BE2C (cell line): ENCODE results near the gene MAST3.

Experiments
- DNase-seq: peaks from one replicate; pipeline ENCODE4 v3.0.0-alpha.2; 2020
- H3K27me3 ChIP-seq: fragments of 250-450 bp; sonication (Bioruptor Pico); 2 replicates; pipeline ENCODE4 v1.5.1; 2020; ENCODE audit warnings: mild to moderate bottlenecking
- H3K36me3 ChIP-seq: fragments of 250-450 bp; sonication (Bioruptor Pico); 2 replicates; pipeline ENCODE4 v1.5.1; 2020; ENCODE audit warnings: mild to moderate bottlenecking
- H3K4me1 ChIP-seq: fragments of 250-450 bp; sonication (Bioruptor Pico); 2 replicates; pipeline ENCODE4 v1.5.1; 2020
- H3K4me3 ChIP-seq: 2 replicates; pipeline ENCODE4 v1.5.1; 2011; ENCODE audit warnings: low read depth, low read length
- H3K9me3 ChIP-seq: fragments of 250-450 bp; sonication (Bioruptor Pico); 2 replicates; pipeline ENCODE4 v1.5.1; 2020
- TF ChIP-seq, protein P1 (sequence below): IDR thresholded peaks from 2 replicates; pipeline ENCODE4 v1.5.1; 2012; ENCODE audit warnings: mild to moderate bottlenecking, low read depth, low read length

Gene MAST3

DNA sequence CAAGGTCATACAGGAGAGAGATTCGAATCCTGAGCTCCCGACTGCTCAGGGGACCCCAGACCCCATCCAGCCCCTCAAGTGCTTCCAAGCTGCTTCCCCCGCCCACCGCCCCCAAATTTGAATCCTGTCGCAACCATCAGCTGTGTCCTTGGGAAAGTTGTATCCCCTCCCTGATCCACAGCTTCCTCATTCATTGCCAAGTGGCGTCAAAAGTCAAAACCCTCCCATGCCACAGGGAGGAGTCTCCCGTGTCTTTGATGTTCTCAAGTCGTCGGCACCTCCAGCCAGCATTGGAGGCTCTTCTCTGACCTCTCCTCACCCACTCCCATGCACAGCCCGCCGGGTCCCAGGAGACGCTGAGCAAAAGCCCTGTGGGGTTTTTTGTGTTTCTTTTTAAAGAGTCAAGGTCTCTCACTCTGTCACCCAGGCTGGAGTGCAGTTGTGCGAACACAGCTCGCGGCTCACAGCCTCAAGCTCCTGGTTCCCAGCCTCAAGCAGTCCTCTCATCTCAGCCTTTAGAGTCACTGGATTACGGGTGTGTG is 73.2 kb downstream of the MAST3 start:
- Histone ChIP-seq H3K27me3 (peaks cover 15% of the 10 kb centered on the region), H3K9me3 (no peaks in the 10 kb centered on the region), H3K36me3 (peaks cover 21% of the 10 kb centered on the region), H3K4me1 (peaks cover 4% of the 10 kb centered on the region), H3K4me3 (no peak overlapping the region)
- no peak for DNase-seq
- TF ChIP-seq, protein P1, sequence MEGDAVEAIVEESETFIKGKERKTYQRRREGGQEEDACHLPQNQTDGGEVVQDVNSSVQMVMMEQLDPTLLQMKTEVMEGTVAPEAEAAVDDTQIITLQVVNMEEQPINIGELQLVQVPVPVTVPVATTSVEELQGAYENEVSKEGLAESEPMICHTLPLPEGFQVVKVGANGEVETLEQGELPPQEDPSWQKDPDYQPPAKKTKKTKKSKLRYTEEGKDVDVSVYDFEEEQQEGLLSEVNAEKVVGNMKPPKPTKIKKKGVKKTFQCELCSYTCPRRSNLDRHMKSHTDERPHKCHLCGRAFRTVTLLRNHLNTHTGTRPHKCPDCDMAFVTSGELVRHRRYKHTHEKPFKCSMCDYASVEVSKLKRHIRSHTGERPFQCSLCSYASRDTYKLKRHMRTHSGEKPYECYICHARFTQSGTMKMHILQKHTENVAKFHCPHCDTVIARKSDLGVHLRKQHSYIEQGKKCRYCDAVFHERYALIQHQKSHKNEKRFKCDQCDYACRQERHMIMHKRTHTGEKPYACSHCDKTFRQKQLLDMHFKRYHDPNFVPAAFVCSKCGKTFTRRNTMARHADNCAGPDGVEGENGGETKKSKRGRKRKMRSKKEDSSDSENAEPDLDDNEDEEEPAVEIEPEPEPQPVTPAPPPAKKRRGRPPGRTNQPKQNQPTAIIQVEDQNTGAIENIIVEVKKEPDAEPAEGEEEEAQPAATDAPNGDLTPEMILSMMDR, result no peak

DNA sequence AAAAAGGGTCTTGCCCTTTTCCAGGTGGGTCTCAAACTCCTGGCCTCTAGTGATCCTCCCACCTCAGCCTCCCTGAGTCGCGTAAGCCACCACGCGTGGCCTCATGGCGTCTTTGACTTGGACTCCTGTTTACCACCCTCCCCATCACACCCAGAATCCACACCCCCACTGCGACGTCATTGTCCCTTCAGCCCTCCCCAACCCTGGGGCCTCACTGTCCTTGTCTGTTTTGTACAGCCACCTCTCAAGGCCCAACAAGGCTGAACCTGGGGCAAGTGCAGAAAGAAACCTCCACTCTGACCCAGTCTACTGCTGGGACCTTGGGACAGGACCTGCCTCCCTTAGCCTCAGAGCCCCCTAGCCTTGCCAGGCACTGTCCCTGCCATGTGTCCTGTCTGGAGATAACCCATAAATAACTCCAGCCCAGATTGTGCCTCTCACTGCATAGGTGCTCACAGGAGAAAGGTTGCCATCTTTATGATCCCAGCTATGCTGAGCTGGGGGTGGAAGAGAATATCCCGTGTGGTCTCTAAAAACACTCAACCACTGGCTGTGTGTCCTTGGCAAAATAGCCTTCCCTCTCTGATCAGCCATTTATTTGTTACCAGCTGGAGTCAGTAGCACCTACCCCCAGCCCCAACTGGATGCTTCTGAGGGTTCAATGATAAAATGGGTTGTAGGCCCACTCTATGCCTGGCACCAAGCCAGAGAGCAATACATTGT is 74.2 kb downstream of the MAST3 start:
- peaks cover 4% of the 10 kb centered on the region for H3K4me1 ChIP-seq
- peaks cover 15% of the 10 kb centered on the region for H3K27me3 ChIP-seq
- H3K9me3 ChIP-seq, result no peaks in the 10 kb centered on the region
- DNase-seq, result no peak
- no peak overlapping the region for H3K4me3 ChIP-seq
- peaks cover 19% of the 10 kb centered on the region for H3K36me3 ChIP-seq
- TF ChIP-seq, protein P1, result no peak

DNA sequence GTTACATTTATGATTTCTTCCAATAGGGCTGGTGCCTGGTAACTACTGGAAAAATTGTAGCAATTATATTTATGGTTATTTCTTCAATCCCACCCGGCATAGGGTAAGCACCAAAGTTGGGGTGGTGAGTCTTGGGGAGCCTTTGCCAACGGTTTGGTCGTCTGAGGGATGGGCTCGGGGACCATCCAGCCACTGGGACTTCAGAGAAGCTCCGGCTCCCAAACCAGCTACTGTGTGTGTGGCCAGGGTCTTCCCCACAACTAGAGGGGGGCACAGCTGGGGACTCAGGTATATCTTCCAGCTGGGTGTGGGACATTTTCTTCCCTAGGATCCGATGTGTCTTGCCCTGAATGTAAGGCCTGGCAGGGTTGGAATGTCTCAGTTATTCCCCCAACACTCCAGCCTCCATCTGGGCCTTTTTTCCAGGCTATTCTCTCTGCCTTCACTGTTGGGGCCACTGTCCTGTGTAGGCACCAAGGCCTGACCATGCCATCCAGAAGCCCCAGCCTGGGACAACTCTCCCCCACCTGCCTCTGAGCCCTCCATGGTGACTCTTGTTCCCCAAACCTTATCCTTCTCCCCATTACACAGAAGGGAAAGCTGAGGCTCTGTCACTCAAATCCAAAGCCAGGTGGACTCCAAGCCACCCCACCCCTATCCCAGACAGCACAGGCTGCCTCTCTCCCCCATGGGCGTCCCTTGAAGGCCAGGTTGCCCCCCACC is 74.9 kb downstream of the MAST3 start:
- H3K9me3 ChIP-seq, result no peaks in the 10 kb centered on the region
- peaks cover 4% of the 10 kb centered on the region for H3K4me1 ChIP-seq
- peaks cover 15% of the 10 kb centered on the region for H3K27me3 ChIP-seq
- TF ChIP-seq, protein P1, result no peak
- peaks cover 15% of the 10 kb centered on the region for H3K36me3 ChIP-seq
- no peak for DNase-seq
- no peak overlapping the region for H3K4me3 ChIP-seq

DNA sequence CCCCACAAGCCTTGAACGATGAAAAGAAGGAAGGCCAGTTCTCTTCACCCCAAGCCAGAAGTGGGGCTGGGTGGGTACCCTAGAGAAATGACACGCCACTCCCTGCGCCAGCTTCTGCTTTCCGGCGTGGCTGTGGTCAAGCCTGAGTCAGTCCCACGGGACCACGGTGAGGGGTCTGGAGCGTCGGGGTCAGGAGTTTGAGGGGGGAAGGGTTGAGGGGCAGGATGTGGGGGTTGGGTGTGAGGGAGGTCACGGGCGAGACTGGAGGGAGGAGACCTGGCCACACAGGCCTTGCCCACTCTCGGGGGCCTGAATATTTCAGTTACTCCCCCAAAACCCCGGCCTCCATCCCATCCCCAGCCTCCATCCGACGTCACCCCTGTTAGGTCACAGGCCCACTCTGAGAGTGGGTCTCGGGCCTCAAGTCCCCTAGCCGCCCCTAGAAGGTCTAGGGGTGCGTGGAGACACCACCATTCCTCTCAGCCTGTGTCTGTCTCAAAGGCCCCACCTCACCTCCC is 75.5 kb downstream of the MAST3 start:
- no peak for DNase-seq

DNA sequence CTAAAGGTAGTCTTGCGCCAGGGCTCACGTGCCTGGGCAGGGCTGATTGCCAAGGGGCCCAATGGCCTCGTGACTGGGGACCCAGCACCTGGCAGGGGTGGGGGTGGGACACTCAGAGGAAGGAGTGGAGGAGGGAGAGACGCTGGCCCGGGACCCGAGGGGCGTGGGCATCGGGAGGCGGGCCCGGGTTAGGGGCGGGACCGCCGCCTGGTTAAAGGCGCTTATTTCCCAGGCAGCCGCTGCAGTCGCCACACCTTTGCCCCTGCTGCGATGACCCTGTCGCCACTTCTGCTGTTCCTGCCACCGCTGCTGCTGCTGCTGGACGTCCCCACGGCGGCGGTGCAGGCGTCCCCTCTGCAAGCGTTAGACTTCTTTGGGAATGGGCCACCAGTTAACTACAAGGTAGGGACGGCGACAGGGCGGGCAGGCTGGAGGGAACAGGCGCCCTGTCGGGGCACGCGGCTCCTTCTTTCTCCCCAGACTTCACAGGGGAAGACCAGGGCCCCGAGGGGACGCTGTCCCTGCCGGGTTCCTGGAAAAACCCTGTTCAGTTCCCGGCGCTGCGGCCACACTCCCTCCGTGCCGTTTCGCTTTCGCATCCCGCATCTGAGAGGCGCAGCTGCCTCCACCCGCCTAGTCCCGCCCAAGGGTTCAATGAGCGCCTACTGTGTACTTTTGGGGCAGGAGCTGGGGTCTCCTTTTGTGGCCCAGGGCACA is 76.2 kb downstream of the MAST3 start, which contains the start of gene IFI30:
Gene IFI30 (plus strand): TSS at position 242 of the 717 bp plus-strand sequence. CDS start 29 bp downstream, at position 271.
- peak; percentile 58 for DNase-seq
- TF ChIP-seq, protein P1, result no peak
- H3K27me3 ChIP-seq, result peaks cover 15% of the 10 kb centered on the region

More for the DNA sequence above, 75.5 kb downstream of the MAST3 start:
- Histone ChIP-seq H3K4me1 (peaks cover 4% of the 10 kb centered on the region), H3K36me3 (peaks cover 10% of the 10 kb centered on the region), H3K9me3 (no peaks in the 10 kb centered on the region), H3K4me3 (peak overlapping the region; percentile 64), H3K27me3 (peaks cover 15% of the 10 kb centered on the region)
- TF ChIP-seq, protein P1, result no peak

More for the DNA sequence above, 76.2 kb downstream of the MAST3 start, which contains the start of gene IFI30:
- no peaks in the 10 kb centered on the region for H3K9me3 ChIP-seq
- H3K4me3 ChIP-seq, result peak within 1 kb of the TSS; percentile 64
- peaks cover 4% of the 10 kb centered on the region for H3K4me1 ChIP-seq
- H3K36me3 ChIP-seq, result peaks cover 6% of the 10 kb centered on the region
